HG02981 (cell line): ENCODE data around the gene GLYR1.

ENCODE experiments used
- ATAC-seq: cut with Tn5 transposase; IDR thresholded peaks from one replicate; pipeline ENCODE4 v1.9.1; 2021; ENCODE audit warnings: mild to moderate bottlenecking, moderate library complexity; ENCODE audit not compliant: unreplicated experiment

Gene GLYR1

DNA sequence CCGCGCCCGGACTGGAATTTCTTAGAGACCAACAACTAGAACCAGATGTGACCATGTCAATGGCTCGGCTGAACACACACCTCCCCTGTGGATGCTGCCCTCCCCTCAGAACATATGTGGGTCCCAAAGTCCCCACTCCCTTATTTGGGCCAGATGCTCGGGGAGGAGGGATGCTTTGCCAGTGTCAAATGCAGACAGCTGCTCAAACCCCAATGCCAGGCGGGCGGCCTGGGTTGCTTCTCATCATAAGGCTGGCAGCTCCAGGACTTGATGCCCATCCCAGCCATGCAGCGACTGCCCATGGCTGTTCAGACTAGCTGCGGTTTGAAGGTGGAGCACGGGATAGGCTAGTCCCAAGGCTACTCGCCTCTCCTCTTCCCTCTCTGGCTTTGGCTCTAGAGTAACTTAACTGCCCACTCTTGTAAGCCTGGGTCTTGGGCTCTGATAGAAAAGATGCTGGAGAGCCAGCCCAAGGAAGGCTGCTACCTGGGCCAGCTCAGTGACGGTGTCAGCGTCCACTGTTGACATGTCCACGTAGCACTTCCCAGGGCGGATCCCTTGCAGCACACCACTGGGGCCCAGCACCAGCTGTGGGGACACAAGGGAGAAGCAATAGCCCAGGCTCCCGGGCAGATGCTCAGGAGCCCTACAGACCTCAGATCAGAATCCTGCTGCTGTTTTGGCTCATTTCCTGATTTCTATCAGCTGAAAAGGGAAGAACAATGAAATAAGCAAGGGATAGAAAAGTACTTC is 33.7 kb downstream of the GLYR1 start:
- ATAC-seq = no peak

DNA sequence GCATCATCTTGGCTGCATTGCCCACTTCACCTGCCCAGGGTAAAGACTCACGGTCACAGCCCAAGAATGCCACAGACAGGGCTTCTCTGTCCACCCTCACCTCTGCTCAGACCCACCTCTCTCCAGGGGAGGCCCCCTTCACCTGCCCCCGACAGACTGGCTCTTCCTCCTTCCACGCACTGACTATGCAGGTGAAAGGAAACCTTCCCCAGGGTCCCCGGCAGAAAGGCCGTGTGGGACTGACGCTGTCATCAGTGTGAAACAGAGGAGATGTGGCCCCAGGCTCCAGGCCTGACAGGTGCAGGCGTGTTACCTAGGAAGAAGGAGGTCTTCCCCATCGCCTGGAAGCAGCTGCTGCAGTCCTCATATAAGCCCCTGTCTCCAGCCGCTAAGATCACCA is 35.3 kb downstream of the GLYR1 start:
- ATAC-seq = no peak

DNA sequence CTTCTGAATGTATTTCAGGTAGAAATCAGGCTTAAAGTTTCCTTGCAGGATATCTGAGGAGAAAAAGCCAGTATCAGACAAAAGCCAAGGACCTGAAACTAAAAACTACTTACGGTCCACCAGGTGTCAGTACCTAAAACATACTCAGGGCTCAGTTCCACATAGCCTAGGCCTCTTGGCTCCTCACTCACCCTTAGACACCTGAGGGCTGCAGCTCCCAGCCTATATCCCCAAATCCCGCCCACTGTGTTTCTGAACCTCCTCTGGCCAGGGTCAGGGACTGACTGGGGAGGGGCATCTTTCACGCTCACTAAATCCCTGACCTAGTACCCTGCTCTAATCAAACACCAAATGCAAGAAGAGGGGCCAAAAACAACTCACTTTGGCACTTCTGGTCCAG is 35.8 kb downstream of the GLYR1 start:
- no peak for ATAC-seq

DNA sequence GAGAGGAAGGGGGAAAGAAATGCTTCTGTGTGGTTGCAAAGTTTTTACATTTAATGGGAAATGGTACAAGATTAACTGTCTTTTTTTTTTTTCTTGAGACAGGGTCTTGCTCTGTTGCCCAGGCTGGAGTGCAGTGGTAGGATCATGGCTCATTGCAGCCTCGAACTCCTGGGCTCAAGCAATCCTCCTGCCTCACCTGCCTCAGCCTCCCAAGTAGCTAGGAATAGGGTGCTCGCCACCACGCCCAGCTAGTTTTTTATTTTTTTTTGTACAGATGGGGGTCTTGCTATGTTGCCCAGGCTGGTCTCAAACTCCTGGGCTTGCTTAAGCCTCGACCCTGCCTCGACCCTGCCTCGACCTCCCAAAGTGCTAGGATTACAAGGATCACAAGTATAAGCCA is 40.8 kb downstream of the GLYR1 start:
- no peak for ATAC-seq

DNA sequence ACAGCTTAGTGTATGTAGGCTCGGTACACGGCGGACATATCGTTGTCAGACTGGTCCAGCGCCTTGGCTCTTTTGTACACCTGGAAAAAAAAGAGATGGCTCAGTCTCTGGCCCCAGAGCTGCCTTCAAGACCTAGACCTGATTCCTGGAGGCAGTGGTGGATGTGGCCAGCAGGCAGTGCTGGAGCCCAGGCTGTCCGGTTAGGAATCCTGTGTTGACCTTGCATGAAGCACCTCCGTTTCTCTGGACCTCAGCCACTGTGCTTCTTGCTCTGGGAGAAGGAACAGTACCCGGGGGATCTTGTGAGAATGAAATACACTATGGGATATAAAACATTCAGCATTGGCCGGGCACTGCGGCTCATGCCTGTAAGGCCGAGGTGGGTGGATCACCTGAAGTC is 41.9 kb downstream of the GLYR1 start:
- no peak for ATAC-seq

DNA sequence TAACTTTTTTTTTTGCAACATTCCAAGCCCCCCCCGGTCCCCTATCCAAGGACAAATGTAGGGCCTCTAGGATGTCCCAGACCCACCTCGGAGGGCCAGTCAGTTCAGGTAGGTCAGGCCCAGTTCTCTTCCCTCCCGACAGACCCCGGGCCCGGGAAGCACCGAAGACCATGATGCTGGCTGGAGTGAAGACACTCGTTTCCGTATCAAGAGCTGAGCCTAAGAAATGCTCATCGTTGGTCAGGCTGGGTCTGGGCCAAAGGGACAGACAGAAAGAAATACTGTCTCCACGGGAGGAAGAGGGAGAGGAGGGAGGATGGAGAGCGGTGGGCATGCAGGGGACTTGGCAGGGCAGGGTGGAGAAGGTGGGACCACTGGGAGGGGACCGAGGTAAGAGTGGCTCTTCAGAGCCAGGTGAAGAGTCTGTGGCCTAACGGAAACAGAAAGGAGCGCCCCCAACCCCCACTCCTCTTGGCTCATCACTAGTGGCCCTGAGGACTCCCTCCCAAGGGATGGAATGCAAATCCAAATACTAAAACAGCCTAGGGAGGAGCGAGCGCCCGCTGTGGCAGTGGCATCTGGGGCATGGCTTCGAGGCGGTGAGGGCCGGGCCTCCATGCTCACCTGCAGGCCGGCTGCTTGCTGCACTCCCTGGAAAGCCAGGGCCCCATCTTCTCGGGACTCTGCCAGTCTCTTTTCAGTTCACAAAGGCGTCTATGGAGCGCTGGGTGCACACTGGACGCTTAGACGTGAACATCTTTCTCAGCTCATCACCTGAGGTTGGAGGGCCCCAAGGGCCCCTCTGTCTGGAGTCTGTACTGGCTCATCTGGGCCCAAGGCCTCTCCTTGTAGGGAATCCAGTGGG is 43.0 kb downstream of the GLYR1 start:
- ATAC-seq = no peak

DNA sequence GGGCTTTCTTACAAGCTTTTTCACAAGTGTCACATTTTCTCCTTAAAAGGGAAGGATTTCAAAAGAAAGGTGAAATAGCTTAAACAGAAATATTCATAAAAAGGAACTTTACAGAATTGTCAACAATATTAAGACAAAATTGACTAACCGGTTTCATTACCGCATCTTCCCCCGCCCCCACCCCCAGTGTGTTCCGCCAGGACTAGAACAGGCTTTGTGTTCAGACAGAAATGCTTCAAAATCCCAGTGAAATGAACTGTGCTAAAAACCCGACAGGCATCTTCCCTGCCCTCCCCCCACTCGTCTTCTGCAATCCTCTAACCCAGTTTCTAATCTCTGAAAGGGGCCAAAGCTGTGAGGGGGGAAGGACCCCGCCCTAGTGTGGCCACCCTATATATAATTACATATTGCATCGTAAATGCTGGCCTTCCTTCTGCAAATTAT is 43.7 kb downstream of the GLYR1 start:
- no peak for ATAC-seq

DNA sequence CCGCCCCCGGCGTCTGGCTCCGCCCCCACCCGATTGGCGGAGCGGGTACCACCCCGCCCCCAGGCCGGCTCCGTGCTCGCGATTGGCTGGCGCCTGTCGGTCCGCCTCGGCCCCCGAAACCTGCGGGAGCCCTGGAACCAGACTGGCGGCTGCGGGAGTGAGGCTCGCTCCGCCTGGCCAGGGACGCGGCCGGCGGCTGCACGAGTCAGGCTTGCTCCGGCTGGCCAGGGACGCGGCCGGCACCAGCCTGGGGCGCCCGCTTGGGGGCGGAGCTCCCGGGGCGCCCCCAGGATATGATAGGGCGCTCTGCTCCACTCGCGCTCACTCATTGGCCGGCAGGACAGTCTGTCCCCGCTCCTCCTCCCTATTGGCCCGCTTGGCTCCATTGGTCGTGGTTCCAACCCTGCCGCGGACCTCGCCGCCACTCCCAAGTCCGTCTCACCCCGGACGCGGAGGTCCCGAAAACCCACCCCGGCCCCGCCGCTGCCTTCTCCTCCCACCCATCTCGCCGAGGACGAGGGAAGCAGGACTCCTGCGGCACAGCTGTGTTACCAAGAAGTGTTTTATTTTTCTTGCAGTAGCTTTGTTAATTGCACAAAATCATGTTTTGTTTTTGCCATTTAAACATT is 44.3 kb downstream of the GLYR1 start:
- peak; percentile 93 for ATAC-seq

DNA sequence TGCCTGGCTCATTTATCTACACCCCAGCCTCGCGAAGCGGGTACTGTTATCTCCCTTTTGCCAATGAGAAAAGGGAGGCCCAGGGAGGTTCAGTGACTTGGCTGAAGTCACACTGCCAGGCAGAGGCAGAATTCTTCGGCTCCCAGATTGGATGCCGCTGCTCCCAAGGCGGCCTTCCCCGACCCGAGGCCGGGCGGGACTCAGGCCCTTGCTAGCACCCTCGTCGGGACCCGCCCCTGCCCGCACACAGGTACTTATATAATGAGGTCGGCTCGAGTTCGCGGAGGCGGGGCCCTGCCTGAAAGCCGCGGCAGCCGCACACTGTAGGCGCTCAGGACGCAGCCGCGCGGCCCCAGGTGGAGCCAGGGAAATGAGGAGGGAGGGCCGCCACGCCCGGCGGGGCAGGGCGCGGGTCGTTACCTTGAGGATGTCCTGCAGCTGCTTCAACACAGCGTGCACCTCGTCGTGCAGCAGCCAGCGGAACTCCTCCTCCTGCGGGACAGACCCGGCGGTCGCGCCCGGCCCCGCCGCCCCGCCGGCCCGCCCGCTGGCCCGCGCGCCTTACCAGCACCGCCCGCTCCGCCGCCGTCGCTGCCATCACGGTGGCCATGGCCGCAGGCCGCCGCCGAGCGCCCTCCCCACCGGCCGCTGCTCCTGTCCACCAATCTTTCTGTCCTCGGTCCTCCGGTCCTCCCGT is 45.0 kb downstream of the GLYR1 start, which contains the start of gene ROGDI:
TSS of gene ROGDI (minus strand) at position 672 of the 697 bp plus-strand sequence. CDS start at position 610, 62 bp downstream.
- peak; percentile 41 for ATAC-seq

DNA sequence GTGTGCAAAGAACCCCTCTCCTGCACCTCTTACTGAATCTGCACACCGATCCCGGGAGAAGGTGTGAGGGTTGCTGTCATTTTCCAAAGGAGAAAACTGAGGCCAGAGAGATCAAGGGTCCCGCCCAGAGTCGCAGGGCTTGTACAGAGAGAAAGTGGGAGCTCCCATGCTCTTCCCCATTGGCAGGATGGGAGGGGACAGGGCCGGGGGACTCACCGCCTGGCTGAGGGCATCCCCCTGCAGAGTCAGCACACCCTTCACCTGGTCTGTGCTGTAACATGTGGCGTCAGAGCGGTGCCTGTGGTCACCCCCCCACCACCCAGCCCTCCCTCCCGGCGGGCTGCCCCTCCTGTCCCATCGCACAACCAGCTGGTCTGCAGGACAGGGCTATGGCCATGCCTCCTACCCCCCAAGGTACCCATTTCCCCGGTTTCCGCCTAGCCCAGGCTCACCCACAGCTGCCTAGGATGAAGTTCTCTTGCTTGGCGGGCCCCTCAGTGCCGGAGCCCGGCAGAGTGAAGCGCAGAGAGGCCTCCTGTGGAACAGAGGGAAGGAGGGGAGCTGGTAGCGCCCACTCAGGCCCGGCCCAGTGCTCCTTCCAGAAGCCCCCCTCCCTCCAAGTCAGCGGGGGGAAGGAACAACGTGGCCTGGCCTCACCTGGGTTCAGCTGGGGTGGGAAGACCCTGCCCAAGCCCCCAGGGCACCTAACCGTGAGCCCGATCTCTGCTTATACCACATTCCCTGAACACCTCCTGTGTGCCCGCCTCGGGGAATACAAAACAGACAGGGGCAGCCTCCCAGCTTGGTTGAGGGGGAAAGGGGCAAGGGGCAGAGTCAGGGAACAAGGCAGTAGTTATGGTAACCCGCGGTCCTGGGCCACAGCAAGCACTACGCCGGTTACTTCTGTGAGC is 45.8 kb downstream of the GLYR1 start:
- no peak for ATAC-seq

DNA sequence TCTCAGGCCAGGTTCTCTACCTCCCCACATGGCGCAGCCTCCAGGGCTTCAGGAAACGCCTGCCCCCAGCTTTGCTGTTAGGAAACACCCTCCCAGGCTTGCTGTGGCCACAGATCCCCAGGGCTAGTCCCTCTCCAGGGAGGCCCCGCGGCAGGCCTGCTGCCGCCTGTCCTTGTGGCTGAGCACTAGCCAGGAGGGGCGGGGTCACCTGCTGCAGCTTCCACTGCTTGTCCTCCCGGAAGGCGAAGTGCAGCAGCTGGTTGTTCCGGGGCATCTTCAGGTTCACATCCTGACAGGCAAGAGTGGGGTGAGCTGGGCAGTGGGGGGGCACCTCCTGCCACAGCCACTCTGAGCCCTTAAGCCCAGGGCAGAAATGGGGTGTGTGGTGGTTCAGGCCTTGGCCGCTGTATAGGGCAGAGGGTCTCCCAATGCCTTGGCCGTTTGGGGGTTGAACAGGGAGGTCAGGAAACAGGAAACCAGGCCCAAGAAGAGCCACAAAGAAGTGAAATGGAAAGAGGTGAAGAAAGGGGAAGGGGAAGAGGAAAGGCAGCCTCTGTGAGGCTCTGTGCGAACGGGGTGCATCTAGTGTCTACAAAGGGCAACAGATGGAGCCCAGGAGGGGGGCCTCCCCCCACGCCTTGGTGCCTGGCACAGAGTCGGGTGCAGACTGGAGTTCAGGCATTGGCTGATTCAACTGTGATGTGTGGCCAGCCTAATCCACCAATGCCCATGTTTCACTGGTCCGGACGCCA is 46.6 kb downstream of the GLYR1 start:
- no peak for ATAC-seq

DNA sequence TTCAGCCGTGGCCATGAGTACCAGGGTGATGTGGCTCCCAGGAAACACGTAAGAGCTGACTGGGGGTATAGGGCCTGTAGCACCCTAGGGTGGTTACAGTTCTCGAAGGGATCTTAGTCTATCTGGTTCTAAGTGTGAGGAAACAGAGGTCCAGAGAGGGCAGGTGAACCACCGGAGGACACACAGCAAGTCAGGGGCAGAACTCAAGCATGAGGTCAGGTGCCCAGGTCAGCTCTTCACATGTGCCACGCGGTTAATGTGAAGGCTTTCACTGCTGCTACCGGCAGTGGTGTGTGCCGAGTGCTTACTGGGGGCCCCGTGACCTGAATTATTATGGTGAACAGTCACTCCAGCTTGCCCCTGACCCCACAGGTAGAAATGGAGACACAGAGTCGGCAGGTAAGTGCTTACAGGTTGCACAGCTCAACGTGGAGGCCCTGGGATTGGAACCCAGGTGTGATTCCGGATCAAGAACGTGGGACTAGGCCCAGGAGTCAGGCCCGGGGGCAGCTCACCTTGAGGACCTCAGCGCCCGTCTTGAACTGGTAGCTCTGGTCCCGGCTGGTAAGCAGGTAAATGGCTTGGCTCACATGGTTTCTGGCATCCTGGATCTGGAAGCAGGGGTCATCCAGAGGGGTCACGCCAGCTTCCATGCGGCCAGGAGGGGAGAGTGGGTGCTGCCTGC is 47.8 kb downstream of the GLYR1 start:
- no peak for ATAC-seq

DNA sequence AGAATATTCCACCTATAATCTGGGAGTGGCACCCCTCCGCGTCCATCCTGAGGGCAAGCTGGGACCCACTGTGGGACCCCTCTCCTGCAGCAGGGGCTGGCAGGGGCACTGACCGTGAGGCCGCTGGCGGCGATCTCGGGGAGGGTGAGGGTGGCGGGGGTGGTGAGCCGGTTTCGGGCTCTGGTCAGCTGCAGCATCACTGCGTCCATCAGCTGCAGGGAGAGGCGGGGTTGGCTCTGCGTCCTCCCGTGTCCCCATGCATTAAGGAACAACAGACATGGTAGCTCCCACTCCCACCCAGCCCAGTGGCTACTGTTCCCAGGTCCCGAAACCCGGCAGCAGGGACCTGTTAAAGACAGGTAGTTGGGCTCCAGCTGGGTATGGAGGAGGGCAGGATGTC is 48.6 kb downstream of the GLYR1 start:
- no peak for ATAC-seq

DNA sequence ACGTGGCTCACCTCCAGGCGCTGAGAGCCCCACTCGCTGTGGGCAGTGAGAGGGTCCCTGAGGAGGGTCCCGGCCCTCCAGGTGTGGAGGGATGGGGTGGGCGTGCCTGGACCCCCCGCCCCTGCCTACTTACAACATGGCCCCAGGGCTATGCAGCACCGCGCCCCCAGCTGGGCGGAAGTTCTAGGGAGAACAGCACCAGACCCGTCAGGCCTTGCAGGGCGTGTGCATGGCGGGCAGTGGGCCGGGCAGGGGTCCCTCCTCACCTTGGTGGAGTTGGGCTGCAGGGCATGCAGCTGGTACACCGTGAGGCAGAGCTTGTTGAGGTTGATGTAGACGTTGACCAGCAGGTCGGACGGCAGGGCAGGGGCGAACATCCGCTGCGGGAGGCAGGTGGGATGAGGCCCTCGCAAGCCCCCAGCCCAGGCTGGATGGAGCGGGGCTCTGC is 49.3 kb downstream of the GLYR1 start:
- ATAC-seq = no peak

DNA sequence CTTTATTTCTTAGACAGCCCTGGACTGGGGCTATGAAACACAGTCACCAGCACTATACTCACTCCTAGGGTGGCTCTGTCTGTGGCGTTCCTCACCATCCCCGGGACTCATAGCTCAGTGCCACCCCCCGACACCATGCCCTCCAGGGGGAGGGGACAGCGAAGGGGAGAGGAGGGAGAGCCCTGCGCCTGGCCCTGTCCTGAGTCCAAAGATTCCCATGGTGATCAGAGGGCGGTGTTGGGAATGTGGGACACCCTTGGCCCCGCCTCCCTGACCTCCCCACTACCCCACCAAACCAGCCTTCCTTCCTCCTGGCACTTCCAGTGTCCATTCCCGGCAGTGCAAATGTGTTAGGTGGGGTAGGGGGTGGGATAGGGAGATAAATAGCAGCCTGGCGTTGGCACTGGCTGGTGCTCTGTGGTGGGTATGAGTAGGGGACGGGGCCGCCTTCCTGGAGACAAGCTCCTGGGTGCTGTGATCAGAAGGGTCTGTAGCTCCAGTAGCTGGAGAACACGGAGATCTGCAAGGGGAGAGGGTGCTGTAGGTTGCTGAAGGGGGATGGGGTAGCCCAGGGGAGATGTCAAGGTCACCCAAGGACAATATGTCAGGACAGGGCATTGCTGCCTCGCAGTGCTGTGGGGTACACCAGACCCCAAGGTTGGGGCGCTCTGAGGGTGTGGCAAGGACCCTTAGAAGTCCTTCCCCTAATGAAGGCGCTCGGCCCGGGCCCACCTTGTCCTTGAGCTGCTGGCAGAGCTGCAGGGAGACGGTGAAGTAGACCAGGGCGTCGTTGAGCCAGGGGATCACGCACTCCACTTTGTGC is 49.9 kb downstream of the GLYR1 start:
- no peak for ATAC-seq

DNA sequence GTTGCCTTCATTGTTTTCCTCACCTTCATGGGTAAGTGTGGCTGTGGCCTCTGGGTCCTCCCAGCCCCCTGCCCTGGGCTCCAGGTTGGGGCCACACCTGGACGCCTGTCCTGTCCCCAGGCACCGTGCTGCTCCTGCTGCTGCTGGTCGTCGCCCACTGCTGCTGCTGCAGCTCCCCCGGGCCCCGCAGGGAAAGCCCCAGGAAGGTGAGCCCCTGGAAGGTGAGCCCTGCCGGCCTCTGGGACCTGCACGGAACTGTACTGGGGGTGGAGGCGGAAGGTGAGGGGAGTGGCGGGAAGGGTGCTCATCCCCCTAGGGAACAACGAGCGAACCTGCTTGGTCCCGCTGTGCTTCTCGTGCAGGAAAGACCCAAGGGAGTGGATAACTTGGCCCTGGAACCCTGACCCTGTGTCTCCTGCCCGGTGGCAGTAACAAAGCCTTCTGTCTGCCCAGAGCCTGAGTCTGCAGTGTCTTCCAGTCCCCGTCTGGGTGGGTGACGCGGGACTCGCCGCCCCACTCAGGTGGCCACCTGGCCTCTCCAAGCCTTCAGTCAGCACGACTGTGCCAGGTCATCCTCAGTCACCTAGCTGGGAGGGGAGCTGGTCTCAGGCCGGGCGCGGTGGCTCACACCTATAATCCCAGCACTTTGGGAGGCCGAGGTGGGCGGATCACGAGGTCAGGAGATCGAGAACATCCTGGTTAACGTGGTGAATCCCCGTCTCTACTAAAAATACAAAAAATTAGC is 51.1 kb downstream of the GLYR1 start:
- ATAC-seq = no peak
